NCI-H2196 (cell line): ENCODE measurements around the gene GANC.

Source experiments
- DNase-seq: peaks from one replicate; lab custom pipeline; 2025; ENCODE audit not compliant: unreplicated experiment; lab: John Stamatoyannopoulos, UW

GANC gene

GRCh38 chr15:42373936-42374335 lies 100.9 kb downstream of the GANC start:
- no peak for DNase-seq

- no peak for DNase-seq
Observed at GRCh38 chr15:42374810-42375209, 101.8 kb downstream of the GANC start.

DNA sequence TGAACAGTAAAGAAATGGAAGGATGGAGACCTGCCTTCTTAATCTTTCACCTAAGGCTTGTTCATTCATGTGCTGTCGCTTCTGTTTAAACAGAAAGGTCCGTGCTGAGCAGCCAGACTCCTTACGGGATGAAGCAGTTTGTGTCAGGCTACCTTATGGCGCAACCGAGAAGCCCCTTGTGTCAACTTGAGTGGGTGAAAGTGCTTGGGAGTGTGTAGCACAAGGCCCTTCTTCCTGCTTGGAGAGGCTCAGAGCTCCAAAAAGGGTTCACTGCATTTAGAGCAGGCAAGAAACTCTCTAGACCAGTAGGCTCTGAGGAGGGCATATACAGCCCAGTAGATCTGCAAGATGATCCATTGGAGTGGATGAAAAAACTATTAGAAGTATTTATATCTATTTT lies 102.3 kb downstream of the GANC start:
- DNase-seq: no peak

DNA sequence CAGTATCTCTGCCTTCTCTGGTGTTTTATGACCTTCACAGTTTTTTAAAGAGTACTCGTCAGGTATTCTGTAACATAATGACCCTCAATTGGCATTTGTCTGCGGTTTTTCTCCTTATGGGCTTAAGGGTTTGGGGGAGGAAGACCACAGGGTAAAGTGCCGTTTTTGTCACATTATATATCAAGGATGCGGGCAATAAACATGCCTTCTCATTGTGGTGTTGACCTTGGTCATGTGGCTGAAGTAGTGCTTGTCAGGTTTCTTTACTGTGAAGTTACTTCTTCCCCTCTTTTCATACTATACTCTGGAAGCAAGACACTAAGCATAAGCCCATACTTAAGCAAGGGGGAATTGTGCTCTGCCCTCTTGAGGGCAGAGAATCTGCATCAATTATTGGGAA lies 102.9 kb downstream of the GANC start:
- no peak for DNase-seq

DNA sequence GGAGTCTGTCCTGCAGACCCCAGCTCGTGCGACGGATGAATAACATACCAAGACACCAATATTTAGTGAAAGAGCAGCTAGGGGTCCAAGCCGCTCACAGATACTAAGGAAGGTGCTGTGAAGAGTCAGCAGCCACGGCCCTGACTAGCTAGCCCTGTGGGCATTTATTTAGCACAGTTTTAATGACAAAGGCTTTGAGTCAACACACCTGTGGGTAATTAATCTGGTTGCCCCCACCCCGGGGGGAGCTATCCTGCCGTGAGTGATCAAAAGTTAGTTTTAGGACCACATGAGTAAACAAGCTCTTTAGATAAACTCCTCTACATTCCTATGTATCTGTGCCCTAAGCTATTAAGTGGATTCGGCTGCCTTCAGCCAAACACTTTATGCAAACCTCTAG lies 105.0 kb downstream of the GANC start:
- no peak for DNase-seq

GRCh38 chr15:42384597-42384996 lies 111.6 kb downstream of the GANC start:
- no peak for DNase-seq

GRCh38 chr15:42385206-42385979 lies 112.4 kb downstream of the GANC start:
- peak; percentile 9 for DNase-seq

GRCh38 chr15:42385980-42386700 lies 113.1 kb downstream of the GANC start:
- no peak for DNase-seq

GRCh38 chr15:42387603-42388002 lies 114.6 kb downstream of the GANC start:
- no peak for DNase-seq

DNA sequence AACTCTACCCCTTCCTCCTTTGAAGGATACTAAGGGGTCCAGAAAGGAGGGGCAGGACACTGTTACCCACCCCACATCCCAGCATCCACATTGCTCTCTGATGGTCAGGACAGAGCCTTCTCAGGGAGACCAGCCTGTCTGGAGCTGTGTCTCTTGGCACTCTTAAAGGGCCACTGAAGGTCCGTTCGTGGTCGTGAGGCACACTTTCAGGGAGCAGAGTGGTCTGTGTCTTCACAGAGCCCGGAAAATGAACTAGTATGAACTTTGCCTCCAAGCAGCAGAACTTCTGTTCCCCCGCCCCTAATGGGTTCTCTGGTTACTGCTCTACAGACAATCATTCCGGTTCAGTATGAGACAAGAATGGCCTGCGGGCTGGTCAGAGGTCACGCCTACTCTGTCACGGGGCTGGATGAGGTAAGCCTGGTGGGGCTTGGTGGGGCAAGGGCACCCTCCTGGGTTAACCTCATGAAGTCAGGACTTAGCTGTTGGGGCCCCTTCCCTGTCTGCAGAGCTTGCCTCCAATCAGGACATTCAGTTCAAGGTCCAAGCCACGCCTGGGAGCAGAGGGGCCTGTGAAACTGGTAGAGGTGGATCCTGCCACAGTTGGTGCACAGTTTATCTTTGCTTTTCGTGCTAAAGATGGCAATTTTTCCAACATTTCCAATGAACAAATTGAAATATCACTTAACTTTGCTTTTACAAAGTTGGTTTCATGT lies 119.5 kb downstream of the GANC start:
- no peak for DNase-seq

DNA sequence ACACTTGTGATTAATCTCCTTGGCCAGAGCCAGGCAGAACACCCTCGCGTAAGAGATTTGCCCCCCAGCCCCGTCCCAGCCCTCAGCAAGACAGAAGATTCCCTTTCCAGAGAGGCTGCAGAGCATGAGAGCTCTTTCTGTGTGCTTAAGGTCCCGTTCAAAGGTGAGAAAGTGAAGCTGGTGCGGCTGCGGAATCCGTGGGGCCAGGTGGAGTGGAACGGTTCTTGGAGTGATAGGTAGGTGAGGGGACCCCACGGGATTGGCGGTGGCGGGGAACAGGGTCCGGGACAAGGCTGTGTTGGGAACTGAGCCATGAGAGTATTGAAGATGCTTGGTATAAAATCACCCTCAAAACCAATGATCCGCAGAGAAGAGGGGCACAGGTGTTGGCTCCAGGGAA lies 121.1 kb downstream of the GANC start:
- no peak for DNase-seq

GRCh38 chr15:42395838-42396237 lies 122.8 kb downstream of the GANC start:
- DNase-seq: no peak

GRCh38 chr15:42401544-42402454 lies 128.8 kb downstream of the GANC start:
- no peak for DNase-seq

GRCh38 chr15:42402455-42403205 lies 129.6 kb downstream of the GANC start:
- DNase-seq: no peak

GRCh38 chr15:42403389-42403788 lies 130.4 kb downstream of the GANC start:
- no peak for DNase-seq

- DNase-seq: no peak
Observed at GRCh38 chr15:42404461-42405235, 131.6 kb downstream of the GANC start.

DNA sequence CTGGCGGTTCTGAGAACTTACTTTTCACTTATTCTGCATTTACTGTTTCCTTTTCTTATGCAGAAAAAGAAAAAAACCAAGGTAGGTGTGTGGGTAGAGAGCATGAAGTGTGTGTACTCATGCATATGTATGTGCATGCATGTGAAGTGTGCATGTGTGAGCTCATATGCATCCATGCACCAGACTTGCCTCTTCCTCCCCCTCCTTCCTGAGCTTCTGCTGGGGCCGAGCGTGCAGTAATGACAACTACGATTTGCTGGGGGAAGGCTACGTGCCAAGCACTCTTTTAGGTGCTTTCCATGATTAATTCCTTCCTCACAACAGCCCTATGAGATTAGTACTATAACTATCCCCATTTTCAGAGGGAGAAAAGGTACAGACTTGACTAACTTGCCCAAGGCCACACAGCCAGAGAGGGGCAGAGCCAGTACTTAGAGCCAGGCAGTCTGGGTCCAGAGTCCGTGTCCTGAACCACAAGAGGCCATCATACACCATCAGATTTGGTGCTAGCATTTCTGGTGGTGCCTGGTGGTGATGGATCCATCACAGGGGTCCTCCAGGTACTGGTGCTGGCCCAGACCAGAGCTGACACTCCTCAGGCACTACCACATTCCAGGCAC lies 133.0 kb downstream of the GANC start:
- DNase-seq: no peak
